ENCODE measurements around the gene CGB5.
"Not testable (repeated sequence)": the region's sequence is repeated elsewhere in the genome, so short reads cannot be mapped to it uniquely, and the experiment has no call there.

Gene CGB5

GRCh38 chr19:49022116-49022515 lies 21.5 kb upstream of the CGB5 start:
- no peak for DNase-seq

GRCh38 chr19:49024233-49024632 lies 19.4 kb upstream of the CGB5 start, which contains the start of gene CGB3:
Gene CGB3 (minus strand): TSS chr19:49024333. CDS start chr19:49023971, 362 bp downstream.
- DNase-seq: not testable (repeated sequence)

GRCh38 chr19:49025088-49025487 lies 18.6 kb upstream of the CGB5 start:
- not testable (repeated sequence) for DNase-seq

GRCh38 chr19:49025599-49025998 lies 18.0 kb upstream of the CGB5 start:
- DNase-seq: not testable (repeated sequence)

- DNase-seq: not testable (repeated sequence)
Measured at GRCh38 chr19:49028686-49029085, 15.0 kb upstream of the CGB5 start.

GRCh38 chr19:49029749-49030148 lies 13.9 kb upstream of the CGB5 start:
- DNase-seq: not testable (repeated sequence)

GRCh38 chr19:49030323-49030722 lies 13.3 kb upstream of the CGB5 start:
- DNase-seq: not testable (repeated sequence)

- DNase-seq: peak; percentile 93
Measured at GRCh38 chr19:49031642-49032301, 11.9 kb upstream of the CGB5 start, which contains the start of gene CGB2. Gene CGB2 (plus strand): TSS chr19:49031890. CDS start chr19:49032096, 206 bp downstream.

- DNase-seq: peak; percentile 83
Measured at GRCh38 chr19:49036815-49037214, 6.8 kb upstream of the CGB5 start, which contains the start of gene CGB1. Gene CGB1 (minus strand): TSS chr19:49036895. CDS start chr19:49036711, 184 bp downstream.

- DNase-seq: not testable (repeated sequence)
Measured at GRCh38 chr19:49038111-49038510, 5.5 kb upstream of the CGB5 start.

GRCh38 chr19:49038557-49039276 lies 4.9 kb upstream of the CGB5 start:
- not testable (repeated sequence) for DNase-seq

- DNase-seq: not testable (repeated sequence)
Measured at GRCh38 chr19:49039736-49040135, 3.9 kb upstream of the CGB5 start.

GRCh38 chr19:49042177-49042576 lies 1.5 kb upstream of the CGB5 start:
- DNase-seq: no peak

- DNase-seq: not testable (repeated sequence)
Measured at GRCh38 chr19:49042666-49043065, 982 bp upstream of the CGB5 start.

- DNase-seq: not testable (repeated sequence)
Measured at GRCh38 chr19:49049011-49049410, 5.4 kb downstream of the CGB5 start, which contains the start of gene CGB8. Gene CGB8 (minus strand): TSS chr19:49049111. CDS start chr19:49048739, 372 bp downstream.

GRCh38 chr19:49049834-49050233 lies 6.2 kb downstream of the CGB5 start:
- not testable (repeated sequence) for DNase-seq

- DNase-seq: not testable (repeated sequence)
Measured at GRCh38 chr19:49050376-49051033, 6.9 kb downstream of the CGB5 start.

- peak; percentile 76 for DNase-seq
Measured at GRCh38 chr19:49056101-49056901, 12.7 kb downstream of the CGB5 start.

- not testable (repeated sequence) for DNase-seq
Measured at GRCh38 chr19:49056902-49057596, 13.4 kb downstream of the CGB5 start.

GRCh38 chr19:49057636-49058234 lies 14.1 kb downstream of the CGB5 start, which contains the start of gene CGB7:
Gene CGB7 (minus strand): TSS chr19:49057749. CDS start chr19:49055375, 2,374 bp downstream.
- no peak for DNase-seq

- DNase-seq: no peak
Measured at GRCh38 chr19:49058562-49058961, 14.9 kb downstream of the CGB5 start.

Data from activated CD8-positive, alpha-beta memory T cell treated with anti-CD3 and anti-CD28 coated beads, Interleukin-2, amount 50 U/mL, for 48 hours (primary cell).